Ovary (tissue), 9 donors: ENCODE data around the gene RFX4. TPM values are rescaled to one million over a fixed set of nuclear protein-coding genes. Genes with fewer than 3 reads are reported as not detected.

Source experiments
- DNase-seq, 5 donors: peaks; one replicate each; pipeline ENCODE4 v3.0.0-alpha.2; 2019 to 2020
- H3K27ac ChIP-seq, 2 donors: fragments of 200-600 bp; one replicate each; pipeline versions ENCODE4 v1.5.1 to v1.8.0; 2019 to 2022
- H3K27me3 ChIP-seq: fragments of 200-600 bp; one replicate; pipeline ENCODE4 v1.8.0; 2022
- H3K36me3 ChIP-seq: fragments of 200-600 bp; sonication (generic); one replicate; pipeline ENCODE4 v1.5.1; 2019
- H3K4me1 ChIP-seq: one replicate; pipeline ENCODE4 v1.8.1; 2013; ENCODE audit warnings: mild to moderate bottlenecking, moderate library complexity; ENCODE audit not compliant: insufficient read depth
- H3K4me3 ChIP-seq: fragments of 200-600 bp; sonication (generic); one replicate; pipeline ENCODE4 v1.5.1; 2017
- H3K9me3 ChIP-seq, 2 donors: fragments of 200-600 bp in 1 of 2; sonication (generic) in 1 of 2; one replicate each; pipeline versions ENCODE4 v1.5.1 to v1.8.1; 2013 to 2019; ENCODE audit warnings: mild to moderate bottlenecking in 1 of 2, moderate library complexity in 1 of 2
- EP300 ChIP-seq: sonication (generic); formaldehyde crosslinking; IDR thresholded peaks from one replicate; pipeline ENCODE4 v1.6.1; 2017; ENCODE audit warnings: antibody characterized with exemption
- POLR2A ChIP-seq: fragments of 450-650 bp; IDR thresholded peaks from one replicate; pipeline ENCODE4 v1.6.1; 2017; ENCODE audit warnings: antibody characterized with exemption, mild to moderate bottlenecking, moderate library complexity
- WGBS, 3 donors: extraction: QIAGEN DNeasy Blood & Tissue Kit in 1 of 3; methylation state at CpG; one replicate each; pipeline versions ENCODE4 v1.1.5 to v1.1.7; 2013 to 2017; 5-methylcytosine and 5-hydroxymethylcytosine counted together
- intact Hi-C, 4 donors: fragments of 100-400 bp; cut with DNase I; formaldehyde crosslinking; loops; one replicate each; pipeline versions ENCODE4 v1.11.0 to v1.15.1; 2022 to 2023
- polyA plus RNA-seq, 2 donors: library from polyadenylated mRNA; stranded (reverse); fragments of 200-250 nt in 1 of 2; fragments of 350-450 nt in 1 of 2; fragmentation: Illumina TruSeq in 1 of 2; extraction: RNeasy Lipid Tissue Mini Kit (QIAGEN cat#74804) in 1 of 2; gene quantifications; one replicate each; pipeline ENCODE4 v1.2.3, GENCODE V29; 2013 to 2014
- total RNA-seq, 7 donors: library from RNA; depleted of rRNA in 2 of 7; stranded (reverse); fragments of >200 nt in 2 of 7; fragmentation: NEBNext Ultra II Directional in 3 of 7; extraction: Animal tissue kit (Norgen Biotek cat#: 25700) in 3 of 7; gene quantifications; one replicate each; pipeline versions ENCODE4 v1.1.0 to v1.2.4, GENCODE V29; 2016 to 2023
- TF ChIP-seq, protein P1 (sequence below), 3 donors: fragments of 450-650 bp in 2 of 3; fragments of 200-600 bp in 1 of 3; IDR thresholded peaks; one replicate each; pipeline versions ENCODE4 v1.5.1 to v1.8.0; 2016 to 2022; ENCODE audit warnings: antibody characterized with exemption in 3 of 3, mild to moderate bottlenecking in 1 of 3
- donor health status: DM: no; HTN: no; CAD: no; lungs with moderate emphysema.
- donor health status: DM: no; HTN: no; CAD: no.
- donor health status: Bipolar disorder and iron deficiency.
- donor health status: DM: yes; HTN: yes; CAD: no.
- donor health status: DM: no; HTN: no; CAD: no.
- donor health status: DM: yes; HTN: yes; CAD: no.

The RFX4 gene
- total and polyA plus RNA-seq, 9 donors: 0.30 TPM; not detected in 8

DNA sequence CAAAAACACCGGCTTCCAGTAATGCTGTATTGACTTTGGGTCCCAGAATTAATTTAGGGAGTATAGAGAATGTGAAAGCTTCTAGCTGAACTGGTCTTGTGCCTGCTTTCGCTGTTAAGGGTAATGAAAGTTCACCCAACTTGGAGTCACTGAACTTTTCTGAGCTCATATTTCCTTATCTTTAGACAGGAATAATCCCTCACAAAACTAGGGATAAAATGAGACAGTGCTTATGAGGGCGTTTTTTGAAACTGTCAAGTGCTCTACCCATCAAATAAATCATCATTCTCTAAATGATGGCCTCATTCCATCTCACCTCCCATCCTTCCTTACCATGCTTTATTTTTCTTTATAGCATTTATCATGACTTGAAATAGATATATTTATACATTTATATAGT, 74.7 kb downstream of the RFX4 start:
- TF ChIP-seq POLR2A (no peak), EP300 (no peak)
- TF ChIP-seq, protein P1, sequence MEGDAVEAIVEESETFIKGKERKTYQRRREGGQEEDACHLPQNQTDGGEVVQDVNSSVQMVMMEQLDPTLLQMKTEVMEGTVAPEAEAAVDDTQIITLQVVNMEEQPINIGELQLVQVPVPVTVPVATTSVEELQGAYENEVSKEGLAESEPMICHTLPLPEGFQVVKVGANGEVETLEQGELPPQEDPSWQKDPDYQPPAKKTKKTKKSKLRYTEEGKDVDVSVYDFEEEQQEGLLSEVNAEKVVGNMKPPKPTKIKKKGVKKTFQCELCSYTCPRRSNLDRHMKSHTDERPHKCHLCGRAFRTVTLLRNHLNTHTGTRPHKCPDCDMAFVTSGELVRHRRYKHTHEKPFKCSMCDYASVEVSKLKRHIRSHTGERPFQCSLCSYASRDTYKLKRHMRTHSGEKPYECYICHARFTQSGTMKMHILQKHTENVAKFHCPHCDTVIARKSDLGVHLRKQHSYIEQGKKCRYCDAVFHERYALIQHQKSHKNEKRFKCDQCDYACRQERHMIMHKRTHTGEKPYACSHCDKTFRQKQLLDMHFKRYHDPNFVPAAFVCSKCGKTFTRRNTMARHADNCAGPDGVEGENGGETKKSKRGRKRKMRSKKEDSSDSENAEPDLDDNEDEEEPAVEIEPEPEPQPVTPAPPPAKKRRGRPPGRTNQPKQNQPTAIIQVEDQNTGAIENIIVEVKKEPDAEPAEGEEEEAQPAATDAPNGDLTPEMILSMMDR (IDR thresholded peaks at IDR 0.05): no peak
- no peak for DNase-seq
- no peaks in the 10 kb centered on the region for H3K9me3 ChIP-seq
- H3K27ac ChIP-seq: no peak overlapping the region
- no peaks in the 10 kb centered on the region for H3K36me3 ChIP-seq
- intact Hi-C loops: no loop called here
- H3K27me3 ChIP-seq: no peaks in the 10 kb centered on the region
- WGBS, 3 donors: 38 to 49% (median 46%) methylated on average over 3 of the region's 3 CpGs
- H3K4me1 ChIP-seq: no peaks in the 10 kb centered on the region
- no peak overlapping the region for H3K4me3 ChIP-seq

DNA sequence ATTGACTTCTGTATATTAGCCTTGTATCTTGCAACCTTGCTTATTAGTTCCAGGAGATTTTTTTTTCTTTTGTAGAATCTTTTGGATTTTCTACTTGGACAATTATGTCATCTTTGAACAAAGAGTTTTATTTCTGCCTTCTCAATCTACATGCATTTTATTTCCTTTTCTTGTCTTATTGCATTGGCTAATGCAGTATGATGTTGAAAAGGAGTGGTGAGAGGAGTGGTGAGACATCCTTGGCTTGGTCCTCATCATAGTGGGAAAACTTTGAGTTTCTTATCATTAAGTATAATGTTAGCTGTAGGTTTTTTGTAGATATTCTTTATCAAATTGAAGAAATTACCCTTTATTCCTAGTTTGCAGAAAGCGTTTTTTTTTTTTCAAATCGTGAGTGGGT, 80.6 kb downstream of the RFX4 start:
- no peaks in the 10 kb centered on the region for H3K4me1 ChIP-seq
- DNase-seq: no peak
- no peaks in the 10 kb centered on the region for H3K9me3 ChIP-seq

DNA sequence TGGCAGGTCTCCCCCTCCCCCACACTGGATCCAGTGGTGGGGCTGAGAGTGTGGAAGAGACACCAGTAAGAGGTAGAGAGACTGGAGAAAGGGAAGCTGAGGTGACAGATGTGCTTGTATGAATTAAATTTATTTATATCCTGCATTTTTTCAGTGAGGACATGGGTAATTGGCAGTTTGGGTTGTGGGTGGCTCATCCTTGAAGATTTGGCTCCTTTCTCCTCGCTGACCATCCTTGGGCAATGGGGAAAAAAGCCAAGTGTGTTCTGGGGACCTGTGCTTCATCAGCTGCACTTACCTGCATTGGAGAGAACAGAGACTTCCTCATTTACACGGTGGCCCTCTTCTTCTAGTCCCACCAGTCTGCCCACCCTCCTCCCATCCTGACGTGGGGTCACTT, 86.4 kb downstream of the RFX4 start:
- Histone ChIP-seq H3K9me3 (no peaks in the 10 kb centered on the region), H3K27ac (no peak overlapping the region), H3K27me3 (no peaks in the 10 kb centered on the region), H3K4me3 (no peak overlapping the region), H3K36me3 (no peaks in the 10 kb centered on the region), H3K4me1 (peaks cover 3% of the 10 kb centered on the region)
- TF ChIP-seq, protein P1 (IDR thresholded peaks at IDR 0.05): no peak
- TF ChIP-seq POLR2A: no peak
- no peak for TF ChIP-seq EP300
- 65 to 75% (median 67%) methylated on average over 3 of the region's 3 CpGs for WGBS, 3 donors
- intact Hi-C loops: no loop called here
- no peak for DNase-seq

More for the DNA sequence above, 80.6 kb downstream of the RFX4 start:
- Histone ChIP-seq H3K4me3 (no peak overlapping the region), H3K27me3 (no peaks in the 10 kb centered on the region), H3K36me3 (no peaks in the 10 kb centered on the region), H3K27ac (no peak overlapping the region)
- intact Hi-C loops: no loop called here
- TF ChIP-seq EP300: no peak
- TF ChIP-seq, protein P1 (IDR thresholded peaks at IDR 0.05): no peak
- TF ChIP-seq POLR2A: no peak
- 79 to 90% (median 88%) methylated on average over 2 of the region's 2 CpGs for WGBS, 3 donors

GRCh38 chr12:106670131-106670530, 87.3 kb downstream of the RFX4 start:
- TF ChIP-seq, protein P1 (IDR thresholded peaks at IDR 0.05): no peak
- TF ChIP-seq POLR2A (no peak), EP300 (no peak)
- no peaks in the 10 kb centered on the region for H3K27me3 ChIP-seq
- DNase-seq: no peak
- H3K9me3 ChIP-seq: no peaks in the 10 kb centered on the region
- no peak overlapping the region for H3K4me3 ChIP-seq
- intact Hi-C loops: no loop called here
- no peaks in the 10 kb centered on the region for H3K36me3 ChIP-seq
- H3K27ac ChIP-seq: no peak overlapping the region
- peaks cover 3% of the 10 kb centered on the region for H3K4me1 ChIP-seq
- WGBS, 3 donors: 77 to 87% (median 82%) methylated on average over 3 of the region's 3 CpGs

DNA sequence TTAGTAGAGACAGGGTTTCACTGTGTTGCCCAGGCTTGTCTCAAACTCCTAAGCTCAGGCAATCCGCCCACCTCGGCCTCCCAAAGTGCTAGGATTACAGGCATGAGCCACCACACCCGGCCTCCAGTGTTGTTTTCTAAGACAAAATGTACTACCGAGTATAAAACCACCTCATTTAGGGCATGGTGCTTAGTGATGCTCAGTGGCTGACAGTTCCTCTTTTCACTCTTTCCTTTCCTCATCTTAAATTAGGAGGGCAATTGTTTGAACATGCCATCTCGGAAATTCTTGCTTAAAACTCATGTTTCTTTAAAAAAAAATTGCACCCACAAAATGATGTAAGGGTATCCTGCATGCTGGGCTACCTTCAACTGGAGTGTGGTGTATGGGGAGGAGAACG, 89.0 kb downstream of the RFX4 start:
- H3K36me3 ChIP-seq: no peaks in the 10 kb centered on the region
- H3K9me3 ChIP-seq: no peaks in the 10 kb centered on the region
- H3K4me1 ChIP-seq: peaks cover 3% of the 10 kb centered on the region
- no peaks in the 10 kb centered on the region for H3K27me3 ChIP-seq
- DNase-seq: no peak
- TF ChIP-seq EP300 (no peak), POLR2A (no peak)
- TF ChIP-seq, protein P1 (IDR thresholded peaks at IDR 0.05): no peak
- H3K4me3 ChIP-seq: no peak overlapping the region
- intact Hi-C loops: no loop called here
- WGBS, 3 donors: 75 to 84% (median 75%) methylated on average over 6 of the region's 6 CpGs
- no peak overlapping the region for H3K27ac ChIP-seq
